ENCODE measurements around the gene ST8SIA6. TPM values are rescaled to one million over a fixed set of nuclear protein-coding genes. Genes with fewer than 3 reads are reported as not detected.

Gene ST8SIA6
- total RNA-seq, 2 experiments from 2014 or later: 0.19 to 0.34 TPM

DNA sequence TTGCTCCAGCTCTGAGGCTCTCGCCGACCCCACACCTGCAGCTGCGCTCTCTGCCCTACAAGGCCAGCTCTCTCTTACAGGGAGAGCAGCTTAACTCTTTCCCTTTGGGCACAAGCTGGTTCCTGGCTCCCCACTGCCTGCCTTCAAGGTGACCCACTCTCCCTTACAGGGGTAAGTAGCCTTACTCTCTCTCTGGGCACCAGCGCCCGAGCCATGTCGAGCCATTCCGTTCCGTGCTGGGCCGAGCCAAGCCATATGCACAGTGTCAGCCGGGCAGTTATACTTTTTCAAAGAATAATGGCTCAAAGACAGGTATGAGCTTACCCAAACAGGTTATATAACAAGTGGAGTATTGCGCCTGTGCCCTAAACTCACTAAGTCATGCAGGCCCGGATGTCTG is 181.7 kb downstream of the ST8SIA6 start:
- H3K9me3 ChIP-seq (ENCODE audit: control insufficient read depth in 1 of 2, insufficient read depth in 1 of 2, low read length in 2 of 2): peaks cover 0 to 8% of the 10 kb centered on the region in 2 experiments
- no peaks in the 10 kb centered on the region for H3K4me1 ChIP-seq (ENCODE audit: insufficient read depth, low read length)
- ChIA-PET CTCF (no interaction called here), POLR2A (no interaction called here)
- TF ChIP-seq, protein P1, sequence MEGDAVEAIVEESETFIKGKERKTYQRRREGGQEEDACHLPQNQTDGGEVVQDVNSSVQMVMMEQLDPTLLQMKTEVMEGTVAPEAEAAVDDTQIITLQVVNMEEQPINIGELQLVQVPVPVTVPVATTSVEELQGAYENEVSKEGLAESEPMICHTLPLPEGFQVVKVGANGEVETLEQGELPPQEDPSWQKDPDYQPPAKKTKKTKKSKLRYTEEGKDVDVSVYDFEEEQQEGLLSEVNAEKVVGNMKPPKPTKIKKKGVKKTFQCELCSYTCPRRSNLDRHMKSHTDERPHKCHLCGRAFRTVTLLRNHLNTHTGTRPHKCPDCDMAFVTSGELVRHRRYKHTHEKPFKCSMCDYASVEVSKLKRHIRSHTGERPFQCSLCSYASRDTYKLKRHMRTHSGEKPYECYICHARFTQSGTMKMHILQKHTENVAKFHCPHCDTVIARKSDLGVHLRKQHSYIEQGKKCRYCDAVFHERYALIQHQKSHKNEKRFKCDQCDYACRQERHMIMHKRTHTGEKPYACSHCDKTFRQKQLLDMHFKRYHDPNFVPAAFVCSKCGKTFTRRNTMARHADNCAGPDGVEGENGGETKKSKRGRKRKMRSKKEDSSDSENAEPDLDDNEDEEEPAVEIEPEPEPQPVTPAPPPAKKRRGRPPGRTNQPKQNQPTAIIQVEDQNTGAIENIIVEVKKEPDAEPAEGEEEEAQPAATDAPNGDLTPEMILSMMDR (IDR thresholded peaks at IDR 0.05): no peak
- Mint-ChIP-seq H3K27ac (no peak overlapping the region), H3K4me1 (ENCODE audit: low read depth) (no peaks in the 10 kb centered on the region), H3K9me3 (no peaks in the 10 kb centered on the region), H3K27me3 (peaks cover 15% of the 10 kb centered on the region), H3K4me3 (no peak overlapping the region), H3K36me3 (ENCODE audit: low read depth) (no peaks in the 10 kb centered on the region)
- no peak overlapping the region for H3K4me3 ChIP-seq (ENCODE audit: low read length)
- H3K36me3 ChIP-seq (ENCODE audit: insufficient read depth, low read length): no peaks in the 10 kb centered on the region
- no peak overlapping the region for H3K27ac ChIP-seq (ENCODE audit: low read depth in 1 of 2, low read length in 2 of 2)
- peaks cover 6 to 12% of the 10 kb centered on the region in 2 experiments for H3K27me3 ChIP-seq (ENCODE audit: control insufficient read depth in 1 of 2, insufficient read depth in 2 of 2, low read length in 2 of 2)
- no peak for DNase-seq
- no peak for ATAC-seq (ENCODE audit: poor library complexity)
- intact Hi-C loops (cut with DNase I, micrococcal nuclease): no loop called here

Other genes with a start within 250 kb of the ST8SIA6 start
- 1,000 to 10,000 TPM; 1,576 to 1,603 TPM for gene VIM, start 226.4 kb downstream of the ST8SIA6 start, total RNA-seq
- under 1 TPM; 0.75 to 0.77 TPM for gene HACD1, start 162.8 kb upstream of the ST8SIA6 start, total RNA-seq
- 10 to 100 TPM; 52.4 to 53.3 TPM for gene STAM, start 189.6 kb upstream of the ST8SIA6 start, total RNA-seq

Measured in CD4-positive, alpha-beta T cell (primary cell).